ENCODE measurements around the gene IFI27L2.

IFI27L2 gene

GRCh38 chr14:94173885-94174603, 44.6 kb upstream of the IFI27L2 start, which contains the start of gene PPP4R4:
PPP4R4 (plus strand) TSS chr14:94174322; CDS start chr14:94174466, 144 bp downstream.
- DNase-seq (ENCODE audit: extremely low read depth, low read depth), result peak; percentile 82
- TF ChIP-seq, protein P1, sequence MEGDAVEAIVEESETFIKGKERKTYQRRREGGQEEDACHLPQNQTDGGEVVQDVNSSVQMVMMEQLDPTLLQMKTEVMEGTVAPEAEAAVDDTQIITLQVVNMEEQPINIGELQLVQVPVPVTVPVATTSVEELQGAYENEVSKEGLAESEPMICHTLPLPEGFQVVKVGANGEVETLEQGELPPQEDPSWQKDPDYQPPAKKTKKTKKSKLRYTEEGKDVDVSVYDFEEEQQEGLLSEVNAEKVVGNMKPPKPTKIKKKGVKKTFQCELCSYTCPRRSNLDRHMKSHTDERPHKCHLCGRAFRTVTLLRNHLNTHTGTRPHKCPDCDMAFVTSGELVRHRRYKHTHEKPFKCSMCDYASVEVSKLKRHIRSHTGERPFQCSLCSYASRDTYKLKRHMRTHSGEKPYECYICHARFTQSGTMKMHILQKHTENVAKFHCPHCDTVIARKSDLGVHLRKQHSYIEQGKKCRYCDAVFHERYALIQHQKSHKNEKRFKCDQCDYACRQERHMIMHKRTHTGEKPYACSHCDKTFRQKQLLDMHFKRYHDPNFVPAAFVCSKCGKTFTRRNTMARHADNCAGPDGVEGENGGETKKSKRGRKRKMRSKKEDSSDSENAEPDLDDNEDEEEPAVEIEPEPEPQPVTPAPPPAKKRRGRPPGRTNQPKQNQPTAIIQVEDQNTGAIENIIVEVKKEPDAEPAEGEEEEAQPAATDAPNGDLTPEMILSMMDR (IDR thresholded peaks at IDR 0.05; ENCODE audit: low read depth, low read length), result no peak

DNA sequence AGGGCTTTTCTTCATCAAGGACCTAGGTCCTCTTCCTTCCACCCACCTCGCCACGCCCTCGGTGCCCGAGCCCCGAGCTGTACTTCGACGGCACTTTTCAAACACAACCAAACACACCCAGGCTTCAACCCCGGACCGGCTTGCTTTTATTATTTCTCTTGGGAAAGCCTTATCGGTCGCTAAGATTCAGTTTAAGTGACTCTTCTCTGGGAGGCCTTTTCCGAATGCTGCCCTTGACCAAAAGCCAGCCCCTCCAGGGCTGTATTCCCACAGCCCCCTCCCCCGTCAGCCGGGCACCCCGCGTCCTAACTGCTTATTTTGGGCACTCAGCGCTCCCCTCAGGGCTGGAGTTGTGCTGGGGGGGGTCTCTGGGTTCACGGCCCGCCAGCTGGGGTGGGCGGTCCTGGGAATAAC, 44.1 kb upstream of the IFI27L2 start:
- DNase-seq (ENCODE audit: extremely low read depth, low read depth), result no peak
- TF ChIP-seq, protein P1 (IDR thresholded peaks at IDR 0.05; ENCODE audit: low read depth, low read length), result no peak

- TF ChIP-seq, protein P1 (IDR thresholded peaks at IDR 0.05; ENCODE audit: low read depth, low read length), result no peak
- no peak for DNase-seq (ENCODE audit: extremely low read depth, low read depth)
Observed at GRCh38 chr14:94172545-94172944, 43.1 kb upstream of the IFI27L2 start.

DNA sequence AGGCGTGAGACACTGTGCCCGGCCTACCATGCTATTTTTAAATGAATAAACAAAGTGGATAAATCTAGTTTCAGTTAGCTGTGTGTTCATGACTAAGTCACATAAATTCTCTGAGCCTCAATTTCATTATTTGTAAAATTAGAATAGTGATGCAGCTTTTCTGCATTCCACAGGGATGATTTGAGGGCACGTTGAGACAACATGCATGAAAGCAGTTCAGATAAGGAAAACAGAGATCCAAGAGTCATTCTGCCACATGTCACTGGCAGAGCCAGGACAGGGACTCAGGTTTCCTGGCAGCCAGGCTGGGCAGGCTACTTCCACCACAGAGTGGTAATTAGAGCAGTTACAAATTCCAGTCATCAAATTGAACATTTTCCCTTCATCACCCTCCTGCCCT, 41.8 kb upstream of the IFI27L2 start:
- TF ChIP-seq, protein P1 (IDR thresholded peaks at IDR 0.05; ENCODE audit: low read depth, low read length), result no peak

DNA sequence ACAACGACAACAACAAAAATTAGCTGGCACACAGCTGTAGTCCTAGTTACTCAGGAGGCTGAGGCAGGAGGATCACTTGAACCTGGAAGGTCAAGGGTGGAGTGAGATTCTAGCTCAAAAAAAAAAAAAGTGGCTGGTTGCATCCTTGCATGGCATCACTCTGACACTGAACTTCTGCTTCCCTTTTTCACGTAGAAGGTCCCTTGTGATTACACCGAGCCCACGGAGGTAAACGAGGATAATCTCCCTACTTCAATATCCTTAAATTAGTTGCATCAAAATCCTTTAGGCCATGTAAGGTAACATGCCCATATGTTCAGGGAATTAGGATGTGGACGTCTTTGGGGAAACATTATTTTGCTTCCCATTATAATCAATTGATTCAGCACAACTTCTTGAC, 40.7 kb upstream of the IFI27L2 start:
- no peak for DNase-seq (ENCODE audit: extremely low read depth, low read depth)
- TF ChIP-seq, protein P1 (IDR thresholded peaks at IDR 0.05; ENCODE audit: low read depth, low read length), result no peak

More for the DNA sequence above, 41.8 kb upstream of the IFI27L2 start:
- DNase-seq (ENCODE audit: extremely low read depth, low read depth), result peak; percentile 7

DNA sequence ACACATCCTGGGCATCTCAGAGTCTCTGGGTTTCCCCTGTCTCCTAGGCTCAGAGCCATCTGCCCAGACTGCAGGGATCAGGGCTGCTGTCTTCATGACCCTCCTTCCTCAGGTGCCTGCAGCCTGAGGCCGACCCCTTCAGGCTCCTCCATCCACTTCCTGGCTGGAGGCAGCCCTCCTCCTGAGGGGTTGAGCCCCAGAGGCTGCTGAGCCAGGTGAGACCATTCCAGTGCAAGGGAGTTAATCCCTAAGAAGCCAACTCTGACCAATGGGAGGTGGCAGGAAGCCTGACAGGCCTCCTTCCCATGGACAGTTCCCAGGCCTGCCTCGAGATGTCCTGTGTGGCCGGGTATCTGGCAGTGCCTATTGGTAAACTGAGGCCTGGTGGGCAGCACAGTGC, 36.3 kb upstream of the IFI27L2 start:
- DNase-seq (ENCODE audit: extremely low read depth, low read depth), result no peak
- TF ChIP-seq, protein P1 (IDR thresholded peaks at IDR 0.05; ENCODE audit: low read depth, low read length), result no peak

DNA sequence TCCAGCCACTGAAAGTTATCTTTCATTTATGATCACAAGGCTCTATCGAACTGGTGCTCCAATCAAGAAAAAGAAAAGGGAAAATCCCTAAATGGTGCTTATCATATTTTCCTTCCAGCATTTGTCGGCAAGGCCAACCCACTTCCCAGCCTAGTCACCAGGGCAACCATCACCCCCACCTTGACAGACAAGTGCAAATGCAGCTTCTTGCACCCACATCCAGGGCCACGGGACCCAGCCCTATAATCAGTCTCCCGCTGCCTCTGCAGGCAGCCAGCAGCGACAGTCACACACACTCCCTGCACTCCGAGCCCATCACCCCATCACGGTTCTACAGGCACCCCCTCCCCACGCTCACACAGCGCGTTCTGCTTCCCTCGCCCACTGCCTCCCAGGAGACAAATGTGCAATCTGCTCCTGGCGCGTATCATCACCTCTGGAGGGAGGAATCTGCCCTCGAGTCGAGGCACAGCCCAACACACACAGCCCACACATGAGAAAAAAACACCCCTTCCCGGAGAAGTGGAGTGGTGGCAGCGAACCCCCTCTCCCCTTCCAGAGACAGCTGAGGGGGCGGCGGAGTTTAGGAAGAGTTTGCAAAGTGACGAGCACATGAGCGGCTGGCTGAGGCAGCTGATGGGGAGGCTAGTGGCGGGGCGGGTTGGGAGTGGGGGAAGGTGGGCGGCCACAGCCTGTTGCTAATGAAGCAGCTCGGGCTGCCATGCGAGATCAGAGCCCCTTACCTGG, 35.5 kb upstream of the IFI27L2 start:
- TF ChIP-seq, protein P1 (IDR thresholded peaks at IDR 0.05; ENCODE audit: low read depth, low read length), result no peak
- DNase-seq (ENCODE audit: extremely low read depth, low read depth), result no peak

All from AG09319 (cell line).